ENCODE results near the gene SESN1.
"Not testable (repeated sequence)": the region's sequence is repeated elsewhere in the genome, so short reads cannot be mapped to it uniquely, and the experiment has no call there.

Gene SESN1

DNA sequence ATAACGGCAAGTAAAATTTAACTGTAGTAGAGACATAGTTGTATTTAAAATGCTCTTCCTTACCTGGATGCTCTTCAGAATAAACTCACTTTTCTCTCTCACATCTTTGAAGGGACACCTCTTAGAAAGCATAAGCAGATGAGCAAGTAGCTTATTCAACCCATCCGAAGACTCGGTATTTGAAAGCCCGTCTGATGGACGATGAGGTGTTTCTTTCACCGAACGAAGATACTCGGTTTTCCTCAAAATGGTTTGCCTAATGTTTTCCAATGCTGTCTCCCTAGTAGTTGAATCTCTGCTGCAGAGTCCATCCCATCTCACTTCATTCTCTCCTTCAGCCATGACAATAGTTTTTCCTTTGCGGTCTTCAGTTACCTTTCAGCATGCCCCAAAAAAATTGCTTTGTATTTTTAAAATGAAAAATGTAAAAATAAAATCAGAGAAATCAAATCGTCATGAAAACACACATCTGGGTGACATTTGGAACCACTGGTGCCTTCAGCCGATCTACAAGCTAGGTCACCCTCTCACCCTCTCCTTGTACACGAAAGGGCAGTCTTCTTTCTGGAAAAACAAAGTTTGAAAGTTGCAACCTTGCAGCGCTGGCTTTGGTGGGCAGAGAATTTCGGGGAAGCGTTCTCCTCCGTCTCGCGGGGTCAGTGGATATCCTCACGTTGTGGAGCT lies 772 bp downstream of the SESN1 start:
- DNase-seq: no peak

DNA sequence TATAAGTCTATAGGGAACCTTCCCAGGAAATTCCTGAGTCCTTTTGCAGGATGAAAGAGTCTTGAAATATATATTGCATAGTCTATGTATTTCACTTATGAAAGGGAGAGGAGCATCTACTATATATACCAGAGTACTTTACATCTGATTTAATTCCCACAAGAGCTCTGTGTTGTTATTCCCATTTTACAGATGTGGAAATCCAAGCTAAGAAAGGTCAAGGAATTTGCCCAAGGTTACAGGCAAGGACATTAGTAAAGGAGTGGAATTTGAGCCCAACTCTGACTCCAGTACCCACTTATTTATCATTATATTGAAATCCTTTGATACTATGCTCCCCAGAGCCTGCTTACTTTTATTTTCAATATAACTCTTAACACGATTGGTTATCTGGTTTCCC lies 2.6 kb downstream of the SESN1 start:
- DNase-seq: no peak

DNA sequence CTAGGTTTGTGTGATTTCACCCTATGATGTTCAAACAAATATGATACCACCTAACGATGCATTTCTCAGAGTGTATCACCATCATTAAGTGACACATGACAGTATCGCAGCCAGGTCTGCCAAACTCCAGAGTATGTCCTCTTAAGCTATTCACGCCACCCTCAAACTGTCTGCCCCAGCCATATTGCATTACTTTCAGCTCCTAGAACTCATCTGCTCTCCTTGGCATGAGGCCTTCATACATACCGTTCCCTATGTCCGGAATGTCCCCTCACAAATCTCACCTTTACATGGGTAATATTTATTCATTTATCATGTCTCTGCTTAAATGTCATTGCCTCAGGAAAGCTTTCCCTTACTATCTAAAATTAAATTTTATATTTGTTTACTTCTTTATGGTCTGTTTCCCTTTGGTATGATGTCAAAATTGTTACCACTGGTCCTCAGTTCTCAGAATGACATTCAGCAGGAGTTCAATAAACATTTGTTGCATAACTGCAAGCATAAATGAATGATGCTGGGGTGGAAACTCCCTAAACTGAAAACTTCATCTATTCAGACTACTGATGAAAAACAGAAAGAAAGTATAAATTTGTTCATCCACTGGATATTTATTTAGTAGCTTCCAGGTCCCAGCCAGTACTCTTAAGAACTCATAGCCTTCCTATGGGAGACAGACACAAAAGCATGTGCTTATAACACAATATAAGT lies 3.2 kb downstream of the SESN1 start:
- DNase-seq: no peak

DNA sequence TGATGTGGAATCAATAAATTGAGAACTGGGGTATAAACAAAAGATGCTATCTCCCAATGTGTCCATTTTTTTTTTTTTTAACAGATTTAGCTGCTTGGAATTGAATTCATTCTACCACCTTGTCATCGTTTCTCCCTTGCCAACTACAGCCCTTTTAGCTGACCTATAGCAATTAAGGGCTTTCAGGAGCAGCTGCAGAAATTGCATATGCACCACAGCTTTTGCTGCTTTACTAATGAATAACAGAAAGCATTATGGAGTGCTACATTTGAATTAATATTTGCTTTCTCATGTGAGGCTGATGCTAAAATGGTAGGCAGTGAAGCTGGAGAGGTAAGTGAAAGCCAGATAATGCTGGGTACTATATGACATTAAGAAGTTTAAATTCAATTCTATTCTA lies 5.7 kb downstream of the SESN1 start:
- DNase-seq: no peak

DNA sequence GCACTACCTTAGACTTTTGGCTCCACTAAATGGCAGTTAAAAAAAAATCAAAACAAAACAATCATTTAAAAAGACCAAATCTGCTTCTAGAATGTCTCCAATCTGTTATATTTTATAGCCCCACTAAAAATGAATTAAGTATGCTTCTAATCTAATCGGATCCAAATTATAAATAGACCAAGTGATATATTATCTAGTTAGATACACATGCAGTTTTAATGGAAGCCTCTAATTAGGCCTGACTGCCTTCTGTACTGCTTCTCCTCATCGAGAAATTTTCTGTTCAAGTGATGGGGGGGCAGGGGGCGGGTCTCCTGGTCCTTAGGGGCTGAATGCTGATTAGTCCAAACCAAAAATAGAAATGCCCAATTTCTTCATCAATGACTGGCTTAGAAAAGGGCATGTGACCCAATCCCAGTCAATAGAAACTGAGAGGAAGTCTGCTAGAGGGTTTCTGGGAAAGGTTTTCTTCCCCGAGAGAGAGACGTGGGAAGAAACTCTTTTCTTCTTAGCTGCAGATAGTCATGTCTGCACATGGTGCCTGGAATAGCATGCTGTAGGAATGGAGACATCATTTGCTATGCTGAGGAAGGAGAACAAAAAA lies 6.9 kb downstream of the SESN1 start:
- no peak for DNase-seq

DNA sequence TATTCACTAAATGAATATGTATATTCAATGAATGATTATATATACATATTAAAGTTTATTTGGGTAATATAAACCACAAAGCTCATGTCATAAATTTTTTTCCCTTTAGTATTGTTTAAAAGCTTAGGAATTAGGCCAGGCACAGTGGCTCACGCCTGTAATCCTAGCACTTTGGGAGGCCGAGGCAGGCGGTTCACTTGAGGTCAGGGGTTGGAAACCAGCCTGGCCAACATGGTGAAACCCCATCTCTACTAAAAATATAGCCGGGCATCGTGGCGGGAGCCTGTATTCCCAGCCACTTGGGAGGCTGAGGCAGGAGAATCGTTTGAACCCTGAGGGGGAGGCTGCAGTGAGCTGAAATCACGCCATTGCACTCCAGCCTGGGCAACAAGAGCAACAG lies 10.5 kb downstream of the SESN1 start:
- DNase-seq: not testable (repeated sequence)

DNA sequence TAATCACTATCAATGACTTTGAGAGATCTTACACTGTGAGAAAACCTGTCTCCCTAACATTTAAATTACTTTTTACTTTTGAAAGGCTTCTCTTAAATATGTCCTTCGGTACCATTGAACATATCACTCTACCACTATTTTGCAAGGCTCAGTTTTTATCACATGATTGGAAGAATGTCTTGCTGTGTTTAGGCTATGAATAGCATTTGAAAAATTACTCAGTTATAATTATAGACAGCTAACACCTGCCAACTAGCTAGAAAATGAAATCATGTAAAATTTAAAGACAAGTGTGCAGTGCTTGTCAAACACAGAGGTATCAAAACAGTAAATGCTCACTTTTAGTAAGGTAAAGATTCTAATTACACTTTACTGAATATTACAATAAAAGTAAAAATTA lies 11.0 kb downstream of the SESN1 start:
- no peak for DNase-seq

DNA sequence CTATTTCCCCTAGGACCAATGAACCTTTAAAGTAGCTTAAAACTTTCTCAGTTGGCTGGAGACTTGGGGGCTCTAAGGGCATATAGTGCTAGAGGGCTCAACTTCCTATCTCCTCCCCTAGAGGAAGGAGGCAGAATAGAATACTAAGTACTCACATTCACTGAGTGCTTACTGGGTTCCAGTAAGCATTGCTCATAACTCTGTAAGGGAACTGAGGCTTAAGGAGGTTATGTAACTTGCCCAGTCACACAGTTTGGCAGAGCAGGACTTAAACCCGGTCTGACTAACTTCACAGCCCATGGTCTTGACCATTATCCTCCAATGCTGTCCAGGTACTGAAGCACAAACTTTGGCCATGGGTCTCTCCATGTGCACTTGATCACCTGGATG lies 12.5 kb downstream of the SESN1 start:
- DNase-seq: no peak

DNA sequence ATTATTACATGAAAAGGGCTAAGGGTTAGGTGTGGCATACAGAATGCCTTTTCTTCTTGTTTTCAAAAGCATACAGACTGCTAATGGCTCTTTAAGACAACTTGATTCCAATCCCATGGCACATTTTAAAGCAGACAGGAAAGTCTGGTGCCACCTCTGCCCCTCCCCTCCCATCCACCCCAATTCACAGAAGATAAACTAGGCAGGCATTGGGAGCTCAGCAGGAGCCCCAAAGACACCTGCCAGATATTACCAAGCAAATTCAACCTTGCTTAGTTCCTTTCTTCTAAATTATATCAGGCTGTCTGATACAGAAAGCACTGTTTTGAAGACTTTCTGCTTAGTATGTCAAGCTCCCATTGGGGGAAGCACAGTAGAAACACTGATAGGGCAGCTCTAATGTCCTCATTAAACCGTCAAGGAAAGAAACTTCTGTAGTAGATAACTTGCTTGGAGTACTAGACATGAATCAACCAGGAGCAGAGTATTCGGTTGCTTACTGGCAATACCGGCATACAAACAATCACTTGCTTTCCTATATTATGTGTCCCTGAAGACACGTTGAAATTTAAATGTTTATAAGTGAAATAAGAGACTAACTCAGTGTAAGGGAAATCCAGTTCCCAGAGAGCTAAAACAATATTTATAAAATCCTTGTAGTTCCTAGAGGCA lies 13.0 kb downstream of the SESN1 start:
- DNase-seq: no peak

DNA sequence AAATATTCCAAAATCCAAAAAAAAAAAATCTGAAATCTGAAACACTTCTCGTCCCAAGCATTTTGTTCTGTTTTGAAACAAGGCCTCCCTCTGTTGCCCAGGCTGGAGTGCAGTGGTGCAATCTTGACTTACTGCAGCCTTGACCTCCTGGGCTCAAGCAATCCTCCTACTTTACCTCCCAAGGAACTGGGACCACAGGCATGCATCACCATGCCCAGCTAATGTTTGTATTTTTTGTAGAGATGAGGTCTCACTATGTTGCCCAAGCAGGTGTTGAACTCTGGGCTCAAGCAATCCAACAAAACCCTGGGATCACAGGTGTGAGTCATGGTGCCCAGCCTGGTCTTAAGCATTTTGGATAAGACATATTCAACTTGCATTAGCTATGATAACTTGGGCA lies 13.6 kb downstream of the SESN1 start:
- no peak for DNase-seq

DNA sequence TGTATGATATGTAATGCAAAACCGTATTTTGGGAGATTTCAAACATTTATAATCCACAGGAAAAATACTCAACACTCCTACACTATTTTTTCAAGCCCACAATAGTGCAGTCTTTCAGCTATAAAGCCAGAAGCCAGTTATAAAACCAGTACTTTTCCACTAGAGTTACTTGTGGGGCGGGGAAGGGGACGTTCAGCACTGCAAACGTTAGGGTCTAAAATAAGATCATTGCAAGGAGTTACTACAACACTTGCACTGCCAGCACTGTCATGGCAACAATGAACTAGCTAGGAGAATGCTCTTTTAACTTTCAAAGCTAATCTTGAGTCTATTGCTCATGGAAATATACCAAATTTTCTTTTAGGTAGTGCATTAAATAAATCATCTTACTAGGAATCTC lies 14.7 kb downstream of the SESN1 start:
- DNase-seq: no peak

DNA sequence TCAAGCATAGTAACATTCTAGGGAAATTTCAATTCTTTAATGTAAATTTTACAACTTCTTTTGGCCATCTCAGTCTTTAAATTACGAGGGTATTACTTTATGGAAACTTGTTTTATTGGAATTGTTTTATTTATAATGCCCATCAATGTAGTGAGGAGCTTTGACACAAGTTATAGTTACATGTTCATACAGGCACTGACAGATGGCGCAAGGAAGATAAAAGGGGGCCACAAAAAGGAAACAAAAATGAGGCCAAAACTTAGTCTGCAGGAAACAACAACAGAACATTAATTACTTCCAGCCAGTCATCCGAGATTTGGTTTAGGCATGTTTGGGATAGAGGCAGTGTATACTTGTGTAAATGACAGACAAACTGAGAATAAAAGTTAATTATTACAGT lies 18.3 kb downstream of the SESN1 start:
- DNase-seq: no peak

DNA sequence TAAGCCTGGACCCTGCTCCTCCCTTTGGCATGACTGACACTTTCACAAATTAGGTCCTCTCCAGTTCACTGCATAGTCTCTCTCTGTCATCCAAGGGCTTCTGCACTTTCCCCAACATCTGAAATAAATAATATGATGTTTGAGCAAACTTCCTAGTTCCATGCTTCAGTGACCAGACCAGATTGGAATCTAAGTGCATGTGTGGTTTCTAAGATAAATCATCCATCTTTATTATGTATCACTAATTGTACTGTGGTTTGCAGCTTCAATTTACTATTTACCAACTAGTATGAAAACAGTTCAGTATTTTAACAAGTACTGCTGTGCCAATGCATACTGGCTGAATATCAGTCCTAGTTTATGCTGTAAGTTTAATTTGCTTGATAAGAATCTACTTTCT lies 18.7 kb downstream of the SESN1 start:
- DNase-seq: no peak

DNA sequence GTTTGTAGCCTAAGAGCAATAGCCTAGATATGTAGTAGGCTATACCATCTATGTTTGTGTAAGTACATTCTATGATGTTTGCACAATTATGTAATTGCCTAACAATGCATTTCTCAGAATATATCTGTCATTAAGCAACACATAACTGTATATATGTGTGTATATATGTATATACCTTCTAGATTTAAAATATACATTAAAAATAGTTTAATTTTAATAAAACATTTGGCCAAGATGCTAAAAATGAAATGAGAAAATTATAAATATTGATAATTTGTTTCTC lies 20.6 kb downstream of the SESN1 start:
- no peak for DNase-seq

DNA sequence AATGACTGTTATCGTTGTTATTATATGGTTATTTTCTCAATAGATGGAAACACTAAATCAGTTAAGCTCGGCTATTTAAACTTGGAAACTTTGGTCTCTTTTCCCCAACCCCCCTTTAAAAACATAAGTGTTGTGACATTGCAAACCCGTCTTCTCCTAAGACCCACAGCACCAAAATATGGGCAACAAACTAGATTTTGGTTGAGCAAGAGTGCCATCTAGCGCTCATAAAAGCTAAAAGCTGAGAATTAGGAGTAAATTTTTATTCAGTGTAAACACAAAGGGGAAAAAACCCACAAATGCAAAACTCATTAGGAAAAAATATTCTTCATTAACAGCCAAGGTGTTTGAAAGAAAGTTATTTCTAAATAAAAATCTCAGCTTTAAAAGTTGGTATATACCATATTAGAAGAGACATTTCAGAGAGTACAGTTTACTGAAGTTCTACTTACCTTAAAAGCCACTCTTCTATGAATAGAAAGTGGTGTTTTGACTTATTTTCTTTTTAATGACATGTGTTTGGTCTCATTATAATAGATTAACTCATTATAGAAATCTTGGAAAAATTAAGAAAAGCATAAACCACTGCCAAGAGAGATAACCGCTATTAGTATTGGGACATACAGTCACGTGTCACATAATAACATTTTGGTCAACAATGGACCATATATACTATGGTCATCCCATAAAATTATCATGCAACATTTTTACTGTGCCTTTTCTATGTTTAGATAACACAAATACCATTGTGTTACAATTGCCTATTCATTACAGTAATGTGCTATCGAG lies 21.1 kb downstream of the SESN1 start:
- DNase-seq: peak; percentile 50

DNA sequence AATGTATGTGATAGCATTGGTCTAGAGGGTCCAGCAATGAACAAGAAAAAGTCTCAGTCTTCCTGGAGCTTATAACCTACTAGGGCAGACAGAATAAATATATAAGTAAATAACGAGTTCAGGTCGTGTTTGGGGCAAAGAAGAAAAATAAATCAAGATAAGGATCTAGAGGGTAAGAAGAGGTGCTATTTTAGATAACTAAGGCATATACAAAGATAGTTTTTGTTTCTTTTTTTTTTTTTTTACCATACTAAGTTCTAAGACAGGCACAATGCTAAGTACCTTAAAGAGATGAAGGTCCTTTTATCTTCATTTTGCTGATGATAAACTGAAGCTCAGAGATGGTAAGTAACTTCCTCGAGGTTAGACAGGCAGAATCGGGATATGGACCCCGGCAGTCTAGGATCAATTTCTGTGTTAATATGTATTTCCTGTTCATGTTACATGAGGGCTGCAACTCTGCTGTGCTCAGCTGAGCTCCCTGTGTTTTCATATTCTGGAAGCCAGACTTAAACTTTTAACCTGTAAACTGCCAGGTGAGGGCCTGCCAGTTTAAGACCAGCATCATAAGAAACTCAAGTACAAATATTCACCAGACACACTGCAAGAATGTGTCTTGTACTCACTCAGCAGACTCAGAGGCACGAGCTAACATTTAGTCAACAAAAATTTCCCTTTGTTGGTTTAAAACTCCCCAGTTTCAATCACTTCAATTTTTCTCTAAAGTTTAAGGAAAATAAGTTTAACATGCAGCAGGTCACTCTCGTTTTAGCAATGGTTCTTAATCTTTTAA lies 23.3 kb downstream of the SESN1 start:
- no peak for DNase-seq

DNA sequence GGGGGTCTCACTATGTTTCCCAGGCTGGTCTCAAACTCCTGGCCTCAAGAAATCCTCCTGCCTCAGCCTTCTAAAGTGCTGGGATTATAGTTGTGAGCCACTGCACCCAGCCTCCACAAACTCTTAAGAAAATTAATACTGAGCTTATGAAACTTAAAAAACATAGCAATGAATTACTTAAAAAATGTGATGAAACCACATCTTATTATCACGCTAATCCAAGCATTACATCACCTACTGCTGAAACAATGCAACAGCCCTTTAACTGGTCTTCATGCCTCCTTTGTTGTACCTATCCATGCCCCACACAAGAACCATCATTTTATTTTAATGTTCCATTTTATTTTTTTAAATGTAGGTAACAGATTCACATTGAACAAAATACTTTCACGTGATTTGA lies 24.9 kb downstream of the SESN1 start:
- no peak for DNase-seq

DNA sequence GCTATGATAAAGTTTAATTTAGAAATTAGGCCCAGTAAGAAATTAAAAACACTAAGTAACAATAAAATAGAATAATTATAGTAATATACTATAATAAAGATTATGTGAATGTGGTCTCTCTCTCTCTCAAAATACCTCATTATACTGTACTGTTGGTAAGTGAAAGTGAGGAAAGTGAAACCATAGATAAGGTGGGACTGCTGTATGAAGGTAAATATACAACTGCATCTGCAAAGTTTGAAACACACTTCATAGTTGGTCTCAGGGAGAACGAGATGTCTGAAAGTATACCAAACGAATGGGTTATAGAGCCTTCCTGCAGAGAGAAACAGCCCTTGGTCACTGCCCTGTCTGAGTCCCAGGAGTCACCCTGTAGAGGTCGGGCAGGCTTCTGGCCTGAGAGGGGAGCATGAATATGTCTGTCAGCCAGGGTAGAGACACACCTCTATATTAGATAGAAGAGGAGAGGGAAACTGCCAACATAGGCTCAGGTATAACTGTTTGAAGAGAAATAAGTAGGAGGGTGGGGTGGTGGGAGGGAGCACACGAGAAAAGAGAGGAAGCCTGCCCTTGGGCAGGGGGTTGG lies 31.8 kb downstream of the SESN1 start:
- no peak for DNase-seq

DNA sequence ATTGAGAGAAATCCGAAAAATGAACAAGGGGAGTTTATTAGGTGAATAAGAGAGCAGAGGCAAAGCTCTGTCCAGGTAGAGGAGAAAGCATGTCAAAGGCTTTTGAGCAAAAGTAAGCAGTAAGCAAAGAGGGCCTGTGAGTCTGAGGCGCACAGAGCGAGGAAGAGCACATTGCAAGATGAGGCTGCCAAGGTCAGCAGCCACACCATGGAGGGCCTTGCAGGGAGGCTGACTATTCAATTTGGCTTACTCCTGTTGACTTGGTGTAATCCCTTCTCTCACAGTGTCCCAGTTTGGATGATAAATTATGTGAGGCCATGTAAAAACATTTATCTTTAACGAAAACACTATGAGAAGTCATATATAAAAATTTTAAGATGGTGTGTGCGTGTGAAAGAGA lies 32.4 kb downstream of the SESN1 start:
- DNase-seq: no peak

DNA sequence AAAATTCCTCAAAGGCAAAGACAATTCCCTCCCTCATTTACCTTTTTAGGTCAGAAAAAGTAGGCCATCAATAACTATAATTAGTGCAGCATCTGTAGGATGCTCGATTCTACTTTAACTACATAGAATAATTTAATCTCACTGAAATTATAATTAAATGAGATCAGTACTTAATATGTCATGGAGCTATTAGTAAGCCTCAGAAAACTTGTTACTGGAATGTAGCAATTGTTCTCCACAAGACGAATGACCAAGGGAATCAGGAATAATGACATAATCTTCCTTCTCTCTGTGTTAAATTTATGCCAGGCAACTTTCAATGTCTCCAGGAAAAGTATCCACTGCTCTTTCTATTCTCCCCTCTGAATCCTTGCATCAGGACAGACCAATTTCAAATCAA lies 34.1 kb downstream of the SESN1 start:
- DNase-seq: no peak

DNA sequence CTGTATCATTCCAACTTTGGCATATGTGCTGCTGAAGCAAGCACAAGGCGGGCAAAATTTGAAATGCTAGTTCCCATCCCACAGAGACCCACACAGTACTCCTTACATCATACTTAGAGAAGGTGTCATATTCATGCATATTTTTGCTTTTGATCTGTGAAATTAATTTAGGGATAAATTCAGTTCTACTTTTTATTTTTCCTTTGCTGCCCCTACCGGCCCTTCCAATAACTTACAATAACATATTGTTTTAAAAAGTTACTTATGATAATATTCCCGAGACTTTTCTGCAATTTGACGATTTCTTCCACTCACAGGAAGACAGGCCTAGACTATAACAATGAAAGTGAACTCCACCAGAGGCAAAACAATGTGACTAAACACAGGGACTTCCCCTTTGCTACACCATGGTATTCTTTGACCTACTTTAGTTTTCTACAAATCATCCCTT lies 35.0 kb downstream of the SESN1 start:
- no peak for DNase-seq

DNA sequence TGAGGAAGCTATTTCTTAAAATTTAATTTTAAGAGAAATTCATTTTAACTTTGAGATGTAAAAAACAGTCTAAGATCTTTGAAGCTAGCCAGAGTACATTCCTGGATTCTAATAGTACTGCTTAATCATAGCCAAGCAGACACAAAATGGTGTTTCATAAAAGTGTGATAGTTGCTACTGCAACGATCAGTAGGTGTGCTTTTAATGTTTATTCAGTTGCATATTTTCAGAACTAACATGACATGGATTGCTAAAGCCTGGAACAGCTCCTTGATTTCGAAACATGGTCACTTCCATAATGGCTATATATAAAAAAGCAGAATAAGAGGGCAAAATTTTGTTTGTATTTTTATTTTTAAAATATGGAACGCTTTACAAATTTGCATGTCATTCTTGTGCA lies 35.5 kb downstream of the SESN1 start:
- no peak for DNase-seq

Measured in SHP77 treated with DMSO at 0.1 percent for 48 hours (cell line).